ENCODE data around the gene ZNF740.

Gene ZNF740

GRCh38 chr12:53217051-53217930 lies 36.8 kb downstream of the ZNF740 start:
- H3F3A ChIP-seq (ENCODE audit: control insufficient read depth, insufficient read depth): peaks cover 8% of the 10 kb centered on the region
- no peaks in the 10 kb centered on the region for H3K79me2 ChIP-seq (ENCODE audit: control insufficient read depth, low read length)
- H3K9me3 ChIP-seq (ENCODE audit: control insufficient read depth, insufficient read depth, low read length): no peaks in the 10 kb centered on the region
- H3K4me2 ChIP-seq (ENCODE audit: low read length): no peak overlapping the region
- no peak for TF ChIP-seq CTCF (IDR thresholded peaks at IDR 0.05; ENCODE audit: low read depth, low read length, poor library complexity, severe bottlenecking)
- TF ChIP-seq EZH2phosphoT487 (IDR thresholded peaks at IDR 0.05; ENCODE audit: borderline replicate concordance, low read length): no peak
- no peak overlapping the region for H3K4me3 ChIP-seq (ENCODE audit: low read length)
- H3K27me3 ChIP-seq (ENCODE audit: control insufficient read depth, low read length): peaks cover 7% of the 10 kb centered on the region
- no peaks in the 10 kb centered on the region for H4K20me1 ChIP-seq (ENCODE audit: control insufficient read depth, insufficient read depth, low read depth, low read length)
- H3K4me1 ChIP-seq (ENCODE audit: control insufficient read depth, low read length): peaks cover 54% of the 10 kb centered on the region
- H3K27ac ChIP-seq (ENCODE audit: low read depth, low read length): no peak overlapping the region
- no peaks in the 10 kb centered on the region for H3K9me2 ChIP-seq (replicated peaks; ENCODE audit: control insufficient read depth, low read length)
- no peaks in the 10 kb centered on the region for H3K36me3 ChIP-seq (ENCODE audit: control insufficient read depth, low read length)

GRCh38 chr12:53217931-53218307 lies 37.4 kb downstream of the ZNF740 start:
- Histone ChIP-seq H4K20me1 (ENCODE audit: control insufficient read depth, insufficient read depth, low read depth, low read length) (no peaks in the 10 kb centered on the region), H3K4me3 (ENCODE audit: low read length) (no peak overlapping the region), H3K27ac (ENCODE audit: low read depth, low read length) (no peak overlapping the region), H3K9me3 (ENCODE audit: control insufficient read depth, insufficient read depth, low read length) (no peaks in the 10 kb centered on the region), H3K27me3 (ENCODE audit: control insufficient read depth, low read length) (peaks cover 7% of the 10 kb centered on the region), H3K4me2 (ENCODE audit: low read length) (no peak overlapping the region), H3F3A (ENCODE audit: control insufficient read depth, insufficient read depth) (peaks cover 8% of the 10 kb centered on the region), H3K9me2 (replicated peaks; ENCODE audit: control insufficient read depth, low read length) (no peaks in the 10 kb centered on the region), H3K79me2 (ENCODE audit: control insufficient read depth, low read length) (no peaks in the 10 kb centered on the region), H3K36me3 (ENCODE audit: control insufficient read depth, low read length) (no peaks in the 10 kb centered on the region), H3K4me1 (ENCODE audit: control insufficient read depth, low read length) (peaks cover 60% of the 10 kb centered on the region)
- TF ChIP-seq CTCF (IDR thresholded peaks at IDR 0.05; ENCODE audit: low read depth, low read length, poor library complexity, severe bottlenecking) (no peak), EZH2phosphoT487 (IDR thresholded peaks at IDR 0.05; ENCODE audit: borderline replicate concordance, low read length) (no peak)

- TF ChIP-seq EZH2phosphoT487 (IDR thresholded peaks at IDR 0.05; ENCODE audit: borderline replicate concordance, low read length): no peak
- TF ChIP-seq CTCF (IDR thresholded peaks at IDR 0.05; ENCODE audit: low read depth, low read length, poor library complexity, severe bottlenecking): no peak
- Histone ChIP-seq H3K9me3 (ENCODE audit: control insufficient read depth, insufficient read depth, low read length) (no peaks in the 10 kb centered on the region), H3K27ac (ENCODE audit: low read depth, low read length) (no peak overlapping the region), H4K20me1 (ENCODE audit: control insufficient read depth, insufficient read depth, low read depth, low read length) (no peaks in the 10 kb centered on the region), H3K4me1 (ENCODE audit: control insufficient read depth, low read length) (peaks cover 58% of the 10 kb centered on the region), H3K4me2 (ENCODE audit: low read length) (peak overlapping the region; percentile 100; the same call in 1 of the 2 replicates), H3K4me3 (ENCODE audit: low read length) (peak overlapping the region; percentile 87; the same call in 1 of the 2 replicates), H3K27me3 (ENCODE audit: control insufficient read depth, low read length) (peaks cover 9% of the 10 kb centered on the region), H3K36me3 (ENCODE audit: control insufficient read depth, low read length) (no peaks in the 10 kb centered on the region), H3F3A (ENCODE audit: control insufficient read depth, insufficient read depth) (peaks cover 8% of the 10 kb centered on the region), H3K79me2 (ENCODE audit: control insufficient read depth, low read length) (no peaks in the 10 kb centered on the region), H3K9me2 (replicated peaks; ENCODE audit: control insufficient read depth, low read length) (no peaks in the 10 kb centered on the region)
These were observed 38.2 kb downstream of the ZNF740 start for GRCh38 chr12:53218551-53219291.

Data from DOHH2 (cell line).